HL-60 (cell line): ENCODE measurements around the gene CDKL4.
"Not testable (repeated sequence)": the region's sequence is repeated elsewhere in the genome, so short reads cannot be mapped to it uniquely, and the experiment has no call there.

Experiments
- DNase-seq, 2 experiments: peaks; one replicate each; pipeline ENCODE4 v3.0.0-alpha.2; 2010 to 2020; ENCODE audit warnings: low read depth in 1 of 2, low spot score in 1 of 2
- H3K27ac ChIP-seq: fragments of 250-450 bp; sonication (Bioruptor Pico); replicated peaks from 2 replicates; pipeline ENCODE4 v1.5.1; 2020; ENCODE audit warnings: mild to moderate bottlenecking, moderate library complexity
- H3K27me3 ChIP-seq: fragments of 250-450 bp; sonication (Bioruptor Pico); 2 replicates; pipeline ENCODE4 v1.5.1; 2021; ENCODE audit warnings: mild to moderate bottlenecking, moderate library complexity; ENCODE audit not compliant: insufficient read depth, poor library complexity, severe bottlenecking
- H3K4me3 ChIP-seq: replicated peaks from 2 replicates; pipeline ENCODE4 v1.5.1; 2011; ENCODE audit warnings: mild to moderate bottlenecking, control low read depth, low read length; ENCODE audit not compliant: insufficient read depth
- GABPA ChIP-seq: IDR thresholded peaks from 2 replicates; pipeline ENCODE4 v1.6.1; 2012; ENCODE audit warnings: low read depth
- POLR2AphosphoS5 ChIP-seq: IDR thresholded peaks from 2 replicates; pipeline ENCODE4 v1.6.1; 2012; ENCODE audit warnings: low read depth
- SPI1 ChIP-seq: IDR thresholded peaks from 2 replicates; pipeline ENCODE4 v1.6.1; 2012; ENCODE audit warnings: low read depth, mild to moderate bottlenecking, borderline replicate concordance
- TF ChIP-seq, protein P1 (sequence below): IDR thresholded peaks from one replicate; pipeline ENCODE4 v1.5.1; 2011; ENCODE audit warnings: low read length, control low read depth, inconsistent platforms; ENCODE audit not compliant: insufficient read depth
- TF ChIP-seq, protein P2 (sequence below): IDR thresholded peaks from 2 replicates; pipeline ENCODE4 v1.6.1; 2012; ENCODE audit warnings: low read depth; ENCODE audit not compliant: insufficient replicate concordance

The CDKL4 gene

GRCh38 chr2:39175026-39175812 lies 68.6 kb downstream of the CDKL4 start:
- no peak overlapping the region for H3K27ac ChIP-seq
- no peaks in the 10 kb centered on the region for H3K27me3 ChIP-seq
- DNase-seq = no peak
- H3K4me3 ChIP-seq = no peak overlapping the region
- TF ChIP-seq POLR2AphosphoS5 (no peak), GABPA (no peak), SPI1 (no peak)
- TF ChIP-seq, protein P1, sequence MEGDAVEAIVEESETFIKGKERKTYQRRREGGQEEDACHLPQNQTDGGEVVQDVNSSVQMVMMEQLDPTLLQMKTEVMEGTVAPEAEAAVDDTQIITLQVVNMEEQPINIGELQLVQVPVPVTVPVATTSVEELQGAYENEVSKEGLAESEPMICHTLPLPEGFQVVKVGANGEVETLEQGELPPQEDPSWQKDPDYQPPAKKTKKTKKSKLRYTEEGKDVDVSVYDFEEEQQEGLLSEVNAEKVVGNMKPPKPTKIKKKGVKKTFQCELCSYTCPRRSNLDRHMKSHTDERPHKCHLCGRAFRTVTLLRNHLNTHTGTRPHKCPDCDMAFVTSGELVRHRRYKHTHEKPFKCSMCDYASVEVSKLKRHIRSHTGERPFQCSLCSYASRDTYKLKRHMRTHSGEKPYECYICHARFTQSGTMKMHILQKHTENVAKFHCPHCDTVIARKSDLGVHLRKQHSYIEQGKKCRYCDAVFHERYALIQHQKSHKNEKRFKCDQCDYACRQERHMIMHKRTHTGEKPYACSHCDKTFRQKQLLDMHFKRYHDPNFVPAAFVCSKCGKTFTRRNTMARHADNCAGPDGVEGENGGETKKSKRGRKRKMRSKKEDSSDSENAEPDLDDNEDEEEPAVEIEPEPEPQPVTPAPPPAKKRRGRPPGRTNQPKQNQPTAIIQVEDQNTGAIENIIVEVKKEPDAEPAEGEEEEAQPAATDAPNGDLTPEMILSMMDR = no peak
- TF ChIP-seq, protein P2, sequence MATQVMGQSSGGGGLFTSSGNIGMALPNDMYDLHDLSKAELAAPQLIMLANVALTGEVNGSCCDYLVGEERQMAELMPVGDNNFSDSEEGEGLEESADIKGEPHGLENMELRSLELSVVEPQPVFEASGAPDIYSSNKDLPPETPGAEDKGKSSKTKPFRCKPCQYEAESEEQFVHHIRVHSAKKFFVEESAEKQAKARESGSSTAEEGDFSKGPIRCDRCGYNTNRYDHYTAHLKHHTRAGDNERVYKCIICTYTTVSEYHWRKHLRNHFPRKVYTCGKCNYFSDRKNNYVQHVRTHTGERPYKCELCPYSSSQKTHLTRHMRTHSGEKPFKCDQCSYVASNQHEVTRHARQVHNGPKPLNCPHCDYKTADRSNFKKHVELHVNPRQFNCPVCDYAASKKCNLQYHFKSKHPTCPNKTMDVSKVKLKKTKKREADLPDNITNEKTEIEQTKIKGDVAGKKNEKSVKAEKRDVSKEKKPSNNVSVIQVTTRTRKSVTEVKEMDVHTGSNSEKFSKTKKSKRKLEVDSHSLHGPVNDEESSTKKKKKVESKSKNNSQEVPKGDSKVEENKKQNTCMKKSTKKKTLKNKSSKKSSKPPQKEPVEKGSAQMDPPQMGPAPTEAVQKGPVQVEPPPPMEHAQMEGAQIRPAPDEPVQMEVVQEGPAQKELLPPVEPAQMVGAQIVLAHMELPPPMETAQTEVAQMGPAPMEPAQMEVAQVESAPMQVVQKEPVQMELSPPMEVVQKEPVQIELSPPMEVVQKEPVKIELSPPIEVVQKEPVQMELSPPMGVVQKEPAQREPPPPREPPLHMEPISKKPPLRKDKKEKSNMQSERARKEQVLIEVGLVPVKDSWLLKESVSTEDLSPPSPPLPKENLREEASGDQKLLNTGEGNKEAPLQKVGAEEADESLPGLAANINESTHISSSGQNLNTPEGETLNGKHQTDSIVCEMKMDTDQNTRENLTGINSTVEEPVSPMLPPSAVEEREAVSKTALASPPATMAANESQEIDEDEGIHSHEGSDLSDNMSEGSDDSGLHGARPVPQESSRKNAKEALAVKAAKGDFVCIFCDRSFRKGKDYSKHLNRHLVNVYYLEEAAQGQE = no peak

DNA sequence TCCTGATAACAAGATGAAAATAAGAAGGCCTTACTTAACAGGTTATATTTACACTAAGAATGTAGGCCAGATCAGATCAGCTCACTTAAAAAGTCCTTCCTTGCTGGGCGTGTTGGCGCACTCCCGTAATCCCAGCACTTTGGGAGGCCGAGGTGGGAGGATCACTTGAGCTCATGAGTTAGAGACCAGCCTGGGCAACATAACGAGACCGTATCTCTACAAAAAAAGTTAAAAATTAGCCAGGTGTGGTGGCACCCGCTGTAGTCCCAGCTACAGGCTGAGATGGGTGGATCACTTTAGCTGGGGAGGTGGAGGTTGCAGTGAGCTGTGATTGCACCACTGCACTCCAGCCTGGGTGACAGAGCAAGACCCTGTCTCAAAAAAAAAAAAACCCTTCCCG lies 69.7 kb downstream of the CDKL4 start:
- no peaks in the 10 kb centered on the region for H3K27me3 ChIP-seq
- no peak for DNase-seq
- no peak overlapping the region for H3K27ac ChIP-seq
- H3K4me3 ChIP-seq = no peak overlapping the region
- TF ChIP-seq GABPA (no peak), POLR2AphosphoS5 (no peak)

DNA sequence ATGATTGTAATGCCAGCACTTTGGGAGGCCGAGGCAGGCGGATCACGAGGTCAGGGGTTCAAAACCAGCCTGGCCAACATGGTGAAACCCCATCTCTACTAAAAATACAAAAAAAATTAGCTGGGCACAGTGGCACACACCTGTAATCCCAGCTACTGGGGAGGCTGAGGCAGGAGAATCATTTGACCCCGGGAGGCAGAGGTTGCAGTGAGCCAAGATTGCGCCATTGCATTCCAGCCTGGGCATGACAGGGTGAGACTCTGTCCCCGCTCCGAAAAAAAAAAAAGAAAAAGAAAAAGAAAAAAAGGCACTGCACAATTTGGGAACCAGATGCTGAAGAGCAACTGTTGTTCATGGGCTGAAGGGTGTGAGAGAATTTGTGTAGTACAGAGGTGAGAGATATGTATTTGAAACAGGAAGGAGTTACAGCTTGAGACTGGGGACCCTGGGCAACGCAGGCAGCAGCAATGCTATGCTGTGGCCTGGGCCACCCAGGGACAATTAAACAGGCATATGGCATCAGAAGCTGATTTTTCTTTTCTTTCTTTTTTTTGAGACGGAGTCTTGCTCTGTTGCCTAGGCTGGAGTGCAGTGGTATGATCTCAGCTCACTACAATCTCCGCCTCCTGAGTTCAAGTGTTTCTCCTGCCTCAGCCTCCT lies 71.6 kb downstream of the CDKL4 start:
- DNase-seq, H3K4me3 ChIP-seq, H3K27ac ChIP-seq, H3K27me3 ChIP-seq: not testable (repeated sequence)

GRCh38 chr2:39171621-39172020 lies 72.1 kb downstream of the CDKL4 start:
- no peak for TF ChIP-seq POLR2AphosphoS5
- no peak for TF ChIP-seq GABPA
- TF ChIP-seq, protein P1 = no peak
- TF ChIP-seq, protein P2 = no peak
- no peak for TF ChIP-seq SPI1
- H3K27ac ChIP-seq = no peak overlapping the region
- no peak for DNase-seq
- no peak overlapping the region for H3K4me3 ChIP-seq
- H3K27me3 ChIP-seq = no peaks in the 10 kb centered on the region
